Ramos (cell line): ENCODE measurements around the gene FASTK.
"Not testable (repeated sequence)": the region's sequence is repeated elsewhere in the genome, so short reads cannot be mapped to it uniquely, and the experiment has no call there.

Experiments
- in situ Hi-C: fragments of 300-500 bp; cut with MboI; formaldehyde crosslinking; loops from one replicate; pipeline ENCODE4 v1.14.3; 2022; ENCODE audit warnings: low sequenced_read_pairs; ENCODE audit not compliant: unreplicated experiment

FASTK gene

DNA sequence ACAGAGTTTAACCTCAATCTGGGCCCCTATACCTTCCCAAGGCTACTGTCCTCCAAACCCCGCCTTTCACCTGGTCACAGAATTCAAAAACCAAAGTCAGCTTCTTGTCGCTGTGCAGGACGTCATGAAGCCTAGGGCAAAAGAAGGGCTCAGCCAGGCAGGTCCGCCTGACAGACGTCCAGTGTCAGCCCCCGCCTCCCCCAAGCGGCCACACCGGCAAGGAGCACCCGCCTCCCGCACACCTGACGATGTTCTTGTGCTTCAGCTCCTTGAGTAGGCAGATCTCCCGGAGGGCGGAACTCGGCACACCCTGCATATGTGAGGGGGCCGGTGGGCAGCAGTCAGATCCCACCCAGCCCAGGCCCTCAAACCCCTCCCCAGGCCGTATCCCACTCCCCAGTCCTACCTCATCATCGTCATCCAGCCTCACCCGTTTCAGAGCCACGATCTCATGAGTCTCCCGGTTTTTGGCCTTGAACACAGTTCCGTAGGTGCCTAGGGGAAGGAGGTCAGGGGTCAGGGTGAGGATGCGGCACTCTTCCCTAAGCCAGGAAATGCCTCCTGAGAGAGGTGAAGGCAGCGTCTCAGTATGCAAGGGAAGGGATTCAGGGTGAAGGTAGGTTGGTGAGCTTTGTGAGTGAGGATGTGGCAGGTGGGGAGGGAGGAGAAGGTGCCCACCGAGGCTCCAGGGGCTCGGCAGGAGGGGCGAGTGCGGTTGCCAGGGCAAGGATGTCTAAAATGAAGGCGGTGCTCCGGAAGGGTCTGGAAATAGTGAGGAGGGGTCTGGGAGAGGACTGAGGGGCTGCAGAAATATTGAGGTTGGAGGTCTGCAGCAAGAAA lies 23.7 kb downstream of the FASTK start:
- in situ Hi-C loops = no loop called here

DNA sequence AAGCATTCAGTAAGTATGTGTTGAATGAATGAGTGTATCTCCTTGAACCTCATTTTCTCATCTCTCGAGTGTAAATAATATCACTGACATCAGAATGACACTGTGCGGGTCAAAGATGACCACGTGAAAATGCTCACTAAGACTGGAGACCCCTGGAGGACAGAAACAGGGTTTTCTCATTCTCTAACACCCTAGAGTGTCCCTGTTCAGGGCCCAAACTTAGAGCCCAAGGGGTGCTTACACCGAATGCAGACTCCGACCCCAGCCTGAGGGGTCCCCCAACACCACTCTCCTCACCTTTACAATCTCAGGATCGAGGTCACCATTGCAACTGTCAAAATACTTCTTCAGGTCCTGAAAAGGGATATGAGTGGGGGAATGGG lies 24.3 kb downstream of the FASTK start:
- in situ Hi-C loops = no loop called here

DNA sequence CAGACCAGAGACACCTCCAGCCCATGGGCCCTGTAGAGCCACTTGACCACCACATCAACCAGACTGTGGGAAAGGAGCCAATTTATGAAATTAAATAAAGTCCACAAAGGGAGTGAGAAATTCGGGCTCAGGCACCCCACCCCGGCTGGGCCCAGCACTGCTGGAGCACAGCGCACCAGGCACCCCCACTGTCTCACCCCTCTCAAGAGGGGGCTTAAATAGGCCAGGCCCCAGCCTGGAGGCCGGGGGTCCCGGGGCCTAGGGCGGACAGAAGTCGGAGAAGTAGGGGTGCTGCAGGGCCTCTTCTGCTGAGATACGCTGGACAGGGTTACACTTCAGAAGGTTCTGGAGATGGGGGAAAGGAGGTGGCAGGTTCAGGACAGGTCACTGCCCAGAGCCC lies 26.9 kb downstream of the FASTK start:
- in situ Hi-C loops = no loop called here

DNA sequence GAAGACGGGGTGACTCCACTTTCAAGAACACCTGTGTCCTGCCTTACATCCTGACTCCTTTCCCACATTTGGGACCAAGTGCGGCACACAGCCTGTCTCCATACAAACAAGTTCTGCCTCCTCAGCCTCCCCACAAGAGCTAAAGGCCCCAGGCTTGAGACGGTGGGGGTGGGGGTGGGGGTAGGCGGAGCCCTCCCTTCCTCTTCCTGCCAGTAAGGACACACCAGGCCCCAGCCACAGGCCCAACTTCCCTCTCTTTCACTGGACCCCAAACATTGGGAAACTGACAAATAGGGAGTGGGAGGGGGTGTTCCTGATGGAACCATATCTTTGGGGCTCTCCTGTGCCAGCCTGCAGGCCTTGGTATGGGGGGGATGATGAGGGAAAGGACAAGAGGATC lies 27.5 kb downstream of the FASTK start:
- in situ Hi-C loops = no loop called here

DNA sequence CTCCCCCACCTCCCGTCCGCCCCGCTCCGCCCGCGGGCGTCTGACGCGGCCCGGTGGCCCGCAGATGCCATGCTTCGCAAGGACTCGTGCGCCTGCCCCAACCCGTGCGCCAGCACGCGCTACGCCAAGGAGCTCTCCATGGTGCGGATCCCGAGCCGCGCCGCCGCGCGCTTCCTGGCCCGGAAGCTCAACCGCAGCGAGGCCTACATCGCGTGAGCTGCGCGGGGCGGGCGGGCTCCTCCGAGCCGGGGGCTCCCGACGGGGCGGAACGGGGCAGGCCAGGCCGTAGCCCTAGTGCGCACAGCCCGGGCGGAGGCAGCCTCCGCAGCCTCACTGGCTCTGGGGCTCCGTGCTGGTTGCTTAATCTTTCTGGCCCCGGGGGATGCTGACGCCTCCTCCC lies 29.5 kb downstream of the FASTK start:
- in situ Hi-C loops = no loop called here

DNA sequence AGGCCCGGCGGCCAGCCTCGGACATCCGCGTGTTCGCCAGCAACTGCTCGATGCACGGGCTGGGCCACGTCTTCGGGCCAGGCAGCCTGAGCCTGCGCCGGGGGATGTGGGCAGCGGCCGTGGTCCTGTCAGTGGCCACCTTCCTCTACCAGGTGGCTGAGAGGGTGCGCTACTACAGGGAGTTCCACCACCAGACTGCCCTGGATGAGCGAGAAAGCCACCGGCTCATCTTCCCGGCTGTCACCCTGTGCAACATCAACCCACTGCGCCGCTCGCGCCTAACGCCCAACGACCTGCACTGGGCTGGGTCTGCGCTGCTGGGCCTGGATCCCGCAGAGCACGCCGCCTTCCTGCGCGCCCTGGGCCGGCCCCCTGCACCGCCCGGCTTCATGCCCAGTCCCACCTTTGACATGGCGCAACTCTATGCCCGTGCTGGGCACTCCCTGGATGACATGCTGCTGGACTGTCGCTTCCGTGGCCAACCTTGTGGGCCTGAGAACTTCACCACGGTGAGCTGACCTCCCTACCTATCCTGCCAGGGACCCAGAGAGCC lies 31.6 kb downstream of the FASTK start:
- in situ Hi-C loops = no loop called here

DNA sequence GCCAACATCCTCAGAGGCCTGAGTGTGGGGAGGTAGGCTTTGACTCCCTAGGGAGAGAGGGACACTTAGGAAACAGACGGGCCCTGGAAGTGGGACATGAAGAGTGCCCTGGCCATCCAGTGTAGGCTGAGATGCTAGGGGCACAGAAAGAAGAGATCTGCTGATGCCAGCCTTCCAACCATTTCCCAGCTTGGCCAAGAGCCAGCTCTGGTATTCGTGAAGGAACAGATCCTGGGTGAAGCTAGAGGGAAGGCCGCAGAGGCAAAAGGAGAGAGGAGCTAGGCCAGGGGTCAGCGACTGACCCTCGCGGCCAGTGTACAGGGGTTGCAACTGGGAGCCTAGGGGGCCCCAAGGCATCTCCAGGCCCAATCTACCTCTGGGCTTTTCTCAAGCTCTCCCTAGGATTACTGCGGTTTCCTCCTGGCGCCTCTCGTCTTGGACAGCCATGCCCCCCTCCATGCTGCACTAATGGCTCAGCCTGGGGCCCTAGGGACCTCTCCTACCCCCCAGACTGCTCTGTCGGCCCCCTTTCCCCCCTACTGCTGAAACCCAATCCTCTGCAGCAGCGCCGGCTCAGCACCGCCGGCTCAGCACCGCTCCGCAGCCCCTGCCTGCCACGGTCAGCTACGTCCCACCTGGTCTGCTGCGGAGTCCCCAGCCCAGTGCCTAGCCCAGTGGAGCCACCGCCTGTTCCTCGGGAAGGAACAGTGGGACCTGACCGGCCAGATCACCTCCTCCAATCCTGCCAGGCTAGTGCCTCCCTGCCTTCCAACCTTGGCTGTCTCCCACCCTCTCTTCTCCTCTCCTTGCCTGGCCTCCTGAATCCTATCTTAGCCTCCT lies 32.4 kb downstream of the FASTK start, which contains the start of gene ASIC3:
Gene ASIC3, plus strand, starts transcription at position 556 of the 840 bp plus-strand sequence. CDS start 355 bp downstream, outside the sequence.
- in situ Hi-C loops = no loop called here

DNA sequence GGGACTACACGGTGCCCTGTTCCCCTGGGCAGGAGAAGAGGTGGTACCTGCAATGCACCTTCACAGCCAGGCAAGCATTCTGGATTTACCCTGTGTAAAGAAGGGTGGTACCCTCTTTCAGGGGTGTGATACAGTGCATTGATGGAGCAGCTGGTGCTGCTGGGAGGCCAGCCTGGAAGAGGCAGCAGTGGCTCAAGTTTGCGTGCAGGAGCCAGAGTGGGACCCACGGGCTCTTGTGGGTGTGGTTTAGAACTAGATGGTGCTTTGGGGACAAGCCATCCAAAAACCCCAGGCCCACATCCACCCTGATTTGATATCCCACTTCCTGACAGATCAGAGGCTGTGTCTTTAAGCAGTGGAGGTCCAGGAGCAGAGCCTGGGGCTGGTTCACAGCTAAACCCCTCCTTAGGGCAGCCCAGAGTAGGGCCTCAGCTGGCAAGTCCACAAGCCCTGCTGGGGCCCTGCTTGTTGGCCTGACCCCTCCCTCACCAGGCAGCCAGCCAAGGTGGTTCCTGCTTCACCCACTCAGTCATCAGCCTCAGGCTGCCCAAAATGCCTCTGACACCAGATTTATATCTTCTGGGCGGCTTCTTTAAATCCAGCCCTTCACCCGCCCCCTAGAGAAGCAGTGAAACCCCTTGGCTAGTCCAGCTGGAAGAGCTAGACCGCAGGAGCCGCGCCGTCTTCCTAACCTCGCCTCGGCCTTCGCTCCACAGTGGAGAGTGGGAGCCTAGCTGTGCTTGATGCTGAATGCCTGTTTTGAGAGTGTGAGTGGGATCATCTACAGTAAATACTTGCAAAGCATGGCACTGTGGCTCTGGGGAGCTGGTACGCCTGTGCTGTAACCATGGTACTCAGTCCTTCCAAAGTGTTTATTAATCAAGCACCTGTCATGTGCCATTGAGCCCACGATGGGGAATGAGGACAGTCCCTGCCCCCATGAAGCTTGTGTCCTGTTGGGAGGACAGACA lies 33.7 kb downstream of the FASTK start:
- in situ Hi-C loops = no loop called here

DNA sequence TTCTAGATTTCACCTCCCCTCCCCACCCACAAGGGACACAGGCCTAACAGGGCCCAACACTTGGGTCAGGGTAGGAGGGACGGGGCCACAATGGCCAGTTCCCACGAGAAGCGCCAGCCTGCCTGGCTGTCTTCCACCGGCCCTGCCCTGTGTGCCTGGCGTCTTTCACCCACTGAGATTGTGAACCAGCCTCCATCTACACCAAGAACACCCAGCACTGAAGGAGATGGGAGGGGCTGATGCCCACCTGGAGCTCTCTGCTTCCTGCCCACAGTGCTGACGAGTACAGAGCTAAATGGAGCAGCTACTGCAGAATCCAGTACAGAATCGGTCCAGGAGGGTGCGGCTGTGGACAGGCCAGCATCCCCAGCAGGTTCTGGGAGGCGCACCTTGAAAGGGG lies 34.6 kb downstream of the FASTK start:
- in situ Hi-C loops = no loop called here

DNA sequence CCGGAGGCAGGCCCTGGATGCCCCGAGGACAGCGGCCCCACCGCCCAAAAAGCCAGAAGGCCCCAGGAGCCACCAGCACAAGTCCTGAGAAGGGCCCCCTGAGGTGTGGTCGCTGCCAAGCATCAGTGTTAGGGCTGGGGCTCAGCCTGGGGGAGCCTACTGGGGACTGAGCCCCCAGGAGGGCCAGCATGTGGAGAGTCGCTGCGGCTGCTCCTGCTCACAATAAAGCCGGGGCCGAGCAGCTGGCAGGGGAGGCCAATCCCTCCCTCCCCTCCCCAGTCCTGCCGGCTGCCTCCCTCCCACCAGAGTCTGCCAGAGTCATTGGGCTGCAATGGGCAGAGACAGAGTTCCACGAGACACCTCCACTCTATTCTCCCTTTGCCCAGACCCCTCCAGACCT lies 35.3 kb downstream of the FASTK start:
- in situ Hi-C loops = no loop called here

DNA sequence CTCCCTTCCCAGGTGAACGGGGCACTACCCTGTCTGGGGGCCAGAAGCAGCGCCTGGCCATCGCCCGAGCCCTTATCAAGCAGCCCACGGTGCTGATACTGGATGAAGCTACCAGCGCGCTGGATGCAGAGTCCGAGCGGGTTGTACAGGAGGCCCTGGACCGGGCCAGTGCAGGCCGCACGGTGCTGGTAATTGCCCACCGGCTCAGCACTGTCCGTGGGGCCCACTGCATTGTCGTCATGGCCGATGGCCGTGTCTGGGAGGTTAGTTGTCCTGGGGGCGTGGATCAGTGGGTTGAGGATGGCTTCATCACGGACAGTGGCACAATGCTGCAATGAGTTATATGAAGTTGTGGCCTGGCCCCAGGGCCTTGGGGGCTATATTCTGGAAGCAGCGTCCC lies 36.6 kb downstream of the FASTK start:
- in situ Hi-C loops = no loop called here

DNA sequence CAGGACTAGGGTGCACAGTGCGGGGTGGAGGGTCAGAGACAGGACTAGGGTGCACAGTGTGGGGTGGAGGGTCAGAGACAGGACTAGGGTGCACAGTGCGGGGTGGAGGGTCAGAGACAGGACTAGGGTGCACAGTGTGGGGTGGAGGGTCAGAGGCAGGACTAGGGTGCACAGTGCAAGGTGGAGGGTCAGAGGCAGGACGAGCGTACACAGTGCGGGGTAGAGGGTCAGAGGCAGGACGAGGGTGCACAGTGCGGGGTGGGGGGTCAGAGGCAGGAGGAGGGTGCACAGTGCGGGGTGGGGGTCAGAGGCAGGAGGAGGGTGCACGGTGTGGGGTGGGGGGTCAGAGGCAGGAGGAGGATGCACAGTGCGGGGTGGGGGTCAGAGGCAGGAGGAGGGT lies 37.2 kb downstream of the FASTK start:
- in situ Hi-C loops = not testable (repeated sequence)

DNA sequence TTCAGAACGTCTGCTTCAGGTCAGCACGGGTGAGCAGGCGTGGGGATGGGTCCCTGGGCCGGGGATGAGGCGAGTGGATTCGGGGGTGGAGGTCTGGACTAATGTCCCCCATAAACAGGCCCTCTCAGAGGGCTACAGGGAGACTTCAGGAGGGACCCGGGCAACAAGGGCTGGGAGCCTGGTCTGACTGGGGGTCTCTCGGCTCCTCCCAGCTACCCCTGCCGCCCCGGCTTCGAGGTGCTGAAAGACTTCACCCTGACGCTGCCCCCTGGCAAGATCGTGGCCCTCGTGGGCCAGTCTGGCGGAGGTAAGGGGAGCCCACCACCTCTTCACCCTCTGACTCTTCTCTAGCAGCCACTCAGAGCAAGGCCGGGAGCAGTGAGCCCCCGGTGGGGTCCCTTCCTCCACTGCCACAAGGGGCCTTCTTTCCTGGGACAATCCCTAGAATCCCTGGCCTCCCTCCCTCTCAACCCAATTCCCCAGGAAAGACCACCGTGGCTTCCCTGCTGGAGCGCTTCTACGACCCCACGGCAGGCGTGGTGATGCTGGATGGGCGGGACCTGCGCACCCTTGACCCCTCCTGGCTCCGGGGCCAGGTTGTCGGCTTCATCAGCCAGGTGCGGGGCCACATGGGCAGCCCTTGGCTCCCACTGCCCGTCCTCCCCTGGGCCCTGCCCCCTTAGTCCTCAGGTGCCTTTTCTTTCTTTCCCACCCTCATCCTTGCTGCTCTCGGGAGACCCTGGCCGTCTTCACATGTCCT lies 39.8 kb downstream of the FASTK start:
- in situ Hi-C loops = no loop called here

DNA sequence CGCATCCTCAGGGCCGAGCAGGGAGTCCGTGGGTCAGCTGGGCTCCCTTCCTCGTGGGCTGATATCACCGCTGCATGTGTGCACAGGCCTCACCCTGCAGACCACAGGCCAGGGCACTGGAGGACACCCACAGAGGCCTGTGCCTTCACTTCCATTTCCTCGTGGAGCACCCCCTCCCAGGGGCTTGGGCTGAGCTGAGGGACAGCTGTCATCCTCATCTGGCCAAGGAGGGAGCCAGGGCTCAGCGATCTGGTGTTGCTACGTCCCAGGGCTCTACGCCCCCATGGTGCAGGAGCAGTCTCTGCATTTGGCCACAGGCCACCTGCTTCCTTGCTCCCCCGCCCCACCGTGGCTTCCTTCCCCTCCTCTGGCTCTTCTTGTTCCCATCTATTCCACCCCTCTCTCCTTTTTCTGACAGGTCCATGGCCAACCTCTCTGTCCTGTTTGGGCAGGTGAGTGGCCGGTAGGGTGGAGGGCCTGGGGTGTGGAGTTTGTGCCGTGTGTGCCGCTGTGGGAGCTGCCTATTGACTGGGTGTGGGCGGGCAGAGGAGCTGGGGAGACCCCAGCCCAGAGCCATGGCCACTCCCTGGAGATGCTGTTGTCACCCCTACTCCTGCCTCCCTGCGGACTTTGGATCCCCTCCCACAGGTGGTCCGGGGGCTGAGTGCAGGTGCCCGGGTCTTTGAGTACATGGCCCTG lies 40.6 kb downstream of the FASTK start:
- in situ Hi-C loops = no loop called here

DNA sequence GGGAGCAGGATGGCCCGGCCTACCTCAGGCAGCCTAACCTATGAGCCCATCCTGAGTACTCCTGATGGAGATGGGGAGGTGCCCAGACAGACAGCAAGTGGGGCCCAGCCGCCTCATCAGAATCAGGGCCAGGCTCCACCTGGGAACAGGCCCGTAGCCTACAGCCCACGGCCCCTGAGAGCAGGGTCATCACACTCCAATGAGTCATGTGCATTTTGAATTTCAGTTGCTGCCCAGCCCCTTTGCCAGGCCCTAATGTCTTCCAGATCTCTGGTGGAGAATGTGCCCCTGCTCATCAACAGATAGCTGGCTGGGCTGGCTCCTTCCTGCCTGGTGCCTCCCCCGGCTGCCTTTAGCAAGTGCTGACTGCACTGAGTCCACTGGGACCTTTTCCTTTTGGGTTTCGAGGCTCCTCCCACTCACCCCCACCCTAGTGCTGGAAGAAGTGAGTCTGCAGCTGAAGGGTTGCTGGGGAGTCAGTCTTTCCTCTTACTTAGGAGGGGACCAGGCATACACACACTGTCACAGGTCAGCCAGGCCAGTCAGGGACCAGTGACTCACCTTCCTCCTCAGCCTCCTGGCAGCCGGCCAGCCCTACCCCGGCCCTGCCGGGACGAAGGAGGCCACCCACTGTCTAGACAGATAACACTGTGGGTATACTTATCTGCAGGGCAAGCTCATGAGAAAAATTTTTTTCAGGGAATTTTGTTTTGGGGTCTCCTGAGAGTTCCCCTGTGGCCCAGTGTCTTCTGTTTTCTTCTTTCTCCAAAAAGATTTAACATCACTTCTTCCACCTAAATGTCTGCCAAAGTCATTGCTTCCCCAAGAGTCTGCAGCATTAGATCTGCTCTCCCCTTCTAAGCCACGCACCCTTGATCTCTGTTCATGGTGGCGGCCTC lies 41.4 kb downstream of the FASTK start:
- in situ Hi-C loops = no loop called here

DNA sequence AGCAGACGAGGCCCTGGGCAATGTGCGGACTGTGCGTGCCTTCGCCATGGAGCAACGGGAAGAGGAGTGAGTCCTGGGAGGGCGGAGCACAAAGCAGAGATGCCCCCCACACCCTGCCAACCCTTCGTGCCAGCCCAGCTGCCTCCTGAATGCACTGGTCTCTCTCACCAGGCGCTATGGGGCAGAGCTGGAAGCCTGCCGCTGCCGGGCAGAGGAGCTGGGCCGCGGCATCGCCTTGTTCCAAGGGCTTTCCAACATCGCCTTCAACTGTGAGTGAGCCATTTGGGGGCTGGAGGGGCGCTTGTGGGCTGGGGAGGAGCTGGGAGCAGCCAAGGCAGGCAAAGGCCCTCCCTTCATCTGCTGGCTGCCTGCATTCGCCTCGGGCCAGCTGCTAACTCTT lies 44.7 kb downstream of the FASTK start:
- in situ Hi-C loops = no loop called here

DNA sequence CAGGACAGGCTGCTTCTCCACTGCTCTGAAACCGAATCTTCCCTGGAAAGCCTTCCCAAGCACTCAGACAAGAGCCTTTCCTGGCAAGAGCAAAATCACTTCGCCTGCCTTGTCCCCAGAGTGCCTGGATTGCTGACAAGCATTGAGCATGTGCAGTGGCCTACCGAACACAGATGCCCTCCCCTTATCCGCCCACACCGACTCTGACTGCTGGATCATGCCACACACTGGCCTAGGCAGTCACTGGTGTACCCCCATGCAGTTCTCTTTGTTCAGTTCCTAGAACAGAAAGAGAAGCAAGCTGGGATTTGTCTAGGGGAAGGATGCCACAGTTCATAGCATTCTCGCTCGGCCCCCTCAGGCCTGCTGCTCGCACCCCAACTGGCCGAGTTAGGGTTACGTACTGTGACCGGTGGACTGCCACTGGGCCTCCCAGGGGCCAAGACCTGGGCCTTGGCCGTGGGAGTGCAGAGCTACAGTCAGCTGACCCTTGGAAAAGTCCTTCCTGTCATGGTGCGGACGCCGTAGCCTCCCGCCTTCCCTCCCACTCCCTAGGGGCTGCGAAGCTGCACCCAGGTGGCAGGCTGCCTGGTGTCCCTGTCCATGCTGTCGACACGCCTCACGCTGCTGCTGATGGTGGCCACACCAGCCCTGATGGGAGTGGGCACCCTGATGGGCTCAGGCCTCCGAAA lies 45.4 kb downstream of the FASTK start:
- in situ Hi-C loops = no loop called here
